Stimulated activated CD4-positive, alpha-beta T cell treated with anti-CD3 and anti-CD28 coated beads, Interleukin-2, amount 100 ng/mL, for 4 hours (primary cell): ENCODE measurements around the gene INO80C.
"Not testable (repeated sequence)": the region's sequence is repeated elsewhere in the genome, so short reads cannot be mapped to it uniquely, and the experiment has no call there.

ENCODE experiments used
- DNase-seq: peaks from one replicate; pipeline ENCODE4 v3.0.0-alpha.2; 2020; ENCODE audit warnings: low read depth

Gene INO80C

GRCh38 chr18:35489281-35489680, 8.5 kb downstream of the INO80C start:
- DNase-seq: not testable (repeated sequence)

GRCh38 chr18:35488396-35488795, 9.4 kb downstream of the INO80C start:
- not testable (repeated sequence) for DNase-seq

- not testable (repeated sequence) for DNase-seq
These were observed 10.2 kb downstream of the INO80C start for GRCh38 chr18:35487525-35487924.

- DNase-seq: no peak
These were observed 11.9 kb downstream of the INO80C start for GRCh38 chr18:35485852-35486251.

GRCh38 chr18:35484034-35484433, 13.7 kb downstream of the INO80C start:
- DNase-seq: no peak

GRCh38 chr18:35481960-35482366, 15.8 kb downstream of the INO80C start:
- DNase-seq: no peak

- no peak for DNase-seq
These were observed 17.7 kb downstream of the INO80C start for GRCh38 chr18:35479911-35480586.

GRCh38 chr18:35478520-35479435, 19.0 kb downstream of the INO80C start:
- peak; percentile 32 for DNase-seq

- no peak for DNase-seq
These were observed 19.8 kb downstream of the INO80C start for GRCh38 chr18:35477974-35478373.

GRCh38 chr18:35477497-35477896, 20.3 kb downstream of the INO80C start:
- no peak for DNase-seq

- no peak for DNase-seq
These were observed 22.9 kb downstream of the INO80C start for GRCh38 chr18:35474884-35475283.

- no peak for DNase-seq
These were observed 24.2 kb downstream of the INO80C start for GRCh38 chr18:35473562-35473961.

- no peak for DNase-seq
These were observed 27.3 kb downstream of the INO80C start for GRCh38 chr18:35470435-35470834.

GRCh38 chr18:35469725-35470124, 28.0 kb downstream of the INO80C start:
- no peak for DNase-seq

- DNase-seq: no peak
These were observed 29.0 kb downstream of the INO80C start for GRCh38 chr18:35468711-35469110.

- DNase-seq: no peak
These were observed 30.1 kb downstream of the INO80C start for GRCh38 chr18:35467624-35468016.

GRCh38 chr18:35466815-35467623, 30.7 kb downstream of the INO80C start:
- DNase-seq: no peak

- no peak for DNase-seq
These were observed 31.4 kb downstream of the INO80C start for GRCh38 chr18:35466334-35466733.

- no peak for DNase-seq
These were observed 32.4 kb downstream of the INO80C start for GRCh38 chr18:35465329-35465728.

- no peak for DNase-seq
These were observed 32.9 kb downstream of the INO80C start for GRCh38 chr18:35464831-35465279.

GRCh38 chr18:35463827-35464226, 33.9 kb downstream of the INO80C start:
- DNase-seq: no peak

- DNase-seq: no peak
These were observed 34.7 kb downstream of the INO80C start for GRCh38 chr18:35463050-35463449.
